ENCODE measurements around the gene ETFA.

Gene ETFA

GRCh38 chr15:76204916-76205460 is 106.3 kb downstream of the ETFA start:
- H3K9ac ChIP-seq (ENCODE audit: low read depth, low read length), result no peak overlapping the region
- no peak overlapping the region for H3K27ac ChIP-seq (ENCODE audit: low read length)
- H3K9me3 ChIP-seq (ENCODE audit: insufficient read depth, low read depth, low read length), result no peaks in the 10 kb centered on the region
- no peaks in the 10 kb centered on the region for H3K36me3 ChIP-seq (ENCODE audit: insufficient read depth, low read depth, low read length)
- no peak overlapping the region for H3K4me3 ChIP-seq (ENCODE audit: low read length)
- H3K27me3 ChIP-seq (ENCODE audit: insufficient read depth, low read length), result no peaks in the 10 kb centered on the region
- H3K4me1 ChIP-seq (ENCODE audit: insufficient read depth, low read length), result no peaks in the 10 kb centered on the region

DNA sequence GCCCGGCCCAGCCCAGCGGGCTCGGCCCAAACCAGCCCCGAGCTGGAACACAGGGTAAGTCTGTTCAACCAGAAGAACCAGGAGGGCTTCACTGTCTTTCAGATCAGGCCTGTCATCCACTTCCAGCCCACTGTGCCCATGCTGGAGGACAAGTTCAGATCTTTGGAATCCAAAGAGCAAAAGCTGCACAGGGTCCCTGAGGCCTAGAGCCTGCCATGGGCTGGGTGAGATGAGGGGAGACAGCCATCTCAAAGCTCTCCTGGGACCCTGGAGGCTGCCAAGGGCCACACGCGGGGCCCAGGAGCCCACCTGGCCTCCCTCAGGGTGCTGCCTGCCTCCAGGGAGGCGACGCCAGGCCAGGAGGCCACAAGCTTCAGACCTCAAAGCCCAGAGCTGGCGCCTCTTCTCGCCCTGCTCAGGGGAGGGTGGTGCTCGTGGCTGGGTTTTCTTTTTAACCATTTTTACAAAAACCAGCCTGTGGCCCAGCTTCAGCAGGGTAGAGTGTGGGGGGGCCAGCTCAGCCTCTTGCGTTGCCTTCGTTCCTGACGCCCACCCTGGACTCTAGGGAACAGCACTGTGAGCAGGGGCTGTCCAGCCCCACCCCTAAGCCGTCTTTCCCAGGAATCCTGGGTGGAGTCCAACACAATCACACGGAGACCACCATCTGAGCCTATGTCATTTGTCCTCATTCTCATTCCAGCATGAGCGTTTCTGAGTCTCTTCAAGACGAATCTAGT is 107.0 kb downstream of the ETFA start:
- Histone ChIP-seq H3K9ac (ENCODE audit: low read depth, low read length) (no peak overlapping the region), H3K27me3 (ENCODE audit: insufficient read depth, low read length) (no peaks in the 10 kb centered on the region), H3K36me3 (ENCODE audit: insufficient read depth, low read depth, low read length) (no peaks in the 10 kb centered on the region), H3K4me3 (ENCODE audit: low read length) (no peak overlapping the region), H3K27ac (ENCODE audit: low read length) (no peak overlapping the region), H3K4me1 (ENCODE audit: insufficient read depth, low read length) (no peaks in the 10 kb centered on the region), H3K9me3 (ENCODE audit: insufficient read depth, low read depth, low read length) (no peaks in the 10 kb centered on the region)

DNA sequence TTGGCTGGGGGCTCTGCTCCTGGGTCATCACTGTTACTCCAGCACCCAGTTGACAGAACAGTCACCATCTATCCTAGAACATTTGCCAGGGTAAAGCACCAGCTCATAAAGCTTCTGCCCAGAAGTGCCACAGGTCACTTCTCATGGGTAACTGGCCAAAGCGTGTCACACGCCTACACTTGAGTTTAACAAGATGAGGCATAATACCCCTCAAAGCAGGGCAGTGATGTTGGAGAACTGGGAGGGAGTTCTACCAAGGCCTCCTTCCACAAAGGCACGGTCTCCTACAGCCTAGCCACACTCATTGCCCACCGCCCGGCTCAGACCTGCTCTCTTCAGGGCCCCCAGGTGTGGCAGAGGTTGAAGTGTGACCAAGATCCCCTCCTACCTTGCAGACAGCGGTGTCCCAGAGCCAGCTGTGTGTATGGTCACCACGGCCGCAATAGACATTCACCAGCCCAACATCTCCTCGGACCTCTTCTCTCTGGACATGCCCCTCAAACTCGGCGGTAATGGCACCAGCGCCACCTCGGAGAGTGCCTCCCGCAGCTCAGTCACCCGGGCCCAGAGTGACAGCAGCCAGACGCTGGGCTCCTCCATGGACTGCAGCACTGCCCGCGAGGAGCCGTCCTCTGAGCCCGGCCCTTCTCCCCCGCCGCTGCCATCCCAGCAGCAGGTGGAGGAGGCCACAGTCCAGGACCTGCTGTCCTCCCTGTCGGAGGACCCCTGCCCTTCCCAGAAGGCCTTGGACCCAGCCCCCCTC is 107.7 kb downstream of the ETFA start:
- Histone ChIP-seq H3K4me3 (ENCODE audit: low read length) (no peak overlapping the region), H3K27me3 (ENCODE audit: insufficient read depth, low read length) (no peaks in the 10 kb centered on the region), H3K4me1 (ENCODE audit: insufficient read depth, low read length) (no peaks in the 10 kb centered on the region), H3K27ac (ENCODE audit: low read length) (no peak overlapping the region), H3K36me3 (ENCODE audit: insufficient read depth, low read depth, low read length) (no peaks in the 10 kb centered on the region), H3K9ac (ENCODE audit: low read depth, low read length) (no peak overlapping the region), H3K9me3 (ENCODE audit: insufficient read depth, low read depth, low read length) (no peaks in the 10 kb centered on the region)

DNA sequence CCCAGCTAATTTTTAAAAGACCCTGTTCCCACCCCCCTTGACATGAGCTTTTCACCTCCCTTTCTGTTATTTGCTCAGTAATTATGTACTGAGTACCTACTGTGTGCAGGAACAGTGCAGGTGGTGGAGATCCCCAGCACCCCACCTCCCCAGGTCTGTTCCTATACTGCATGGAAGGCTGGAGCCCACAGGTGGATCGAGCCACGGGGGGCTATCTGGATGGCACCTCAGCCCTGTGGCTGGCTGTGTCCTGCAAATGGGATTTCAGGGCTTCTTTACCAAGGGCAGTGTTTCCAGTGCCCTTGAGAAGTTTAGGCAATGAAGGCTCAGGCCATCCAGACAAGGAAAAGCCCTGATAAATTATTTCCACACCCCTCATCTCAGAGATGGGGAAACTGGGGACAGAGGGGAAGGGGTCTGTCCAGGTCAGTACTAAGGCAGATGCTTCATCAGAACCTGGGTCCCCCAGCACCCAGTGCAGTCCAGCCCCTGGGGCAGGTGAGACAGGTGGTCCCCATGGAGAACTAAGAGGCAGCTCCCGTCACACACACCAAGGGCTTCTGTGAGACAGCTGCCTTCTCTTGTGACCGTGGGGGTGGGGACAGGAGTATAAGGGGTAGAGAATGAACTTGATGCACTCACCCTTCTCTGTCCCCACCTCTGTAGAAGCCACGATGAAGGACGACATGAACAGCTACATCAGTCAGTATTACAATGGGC is 109.6 kb downstream of the ETFA start:
- H3K36me3 ChIP-seq (ENCODE audit: insufficient read depth, low read depth, low read length), result no peaks in the 10 kb centered on the region
- no peak overlapping the region for H3K9ac ChIP-seq (ENCODE audit: low read depth, low read length)
- H3K9me3 ChIP-seq (ENCODE audit: insufficient read depth, low read depth, low read length), result no peaks in the 10 kb centered on the region
- H3K4me1 ChIP-seq (ENCODE audit: insufficient read depth, low read length), result no peaks in the 10 kb centered on the region
- H3K4me3 ChIP-seq (ENCODE audit: low read length), result no peak overlapping the region
- no peaks in the 10 kb centered on the region for H3K27me3 ChIP-seq (ENCODE audit: insufficient read depth, low read length)
- no peak overlapping the region for H3K27ac ChIP-seq (ENCODE audit: low read length)

GRCh38 chr15:76200641-76201105 is 110.6 kb downstream of the ETFA start:
- Histone ChIP-seq H3K27ac (ENCODE audit: low read length) (no peak overlapping the region), H3K9me3 (ENCODE audit: insufficient read depth, low read depth, low read length) (no peaks in the 10 kb centered on the region), H3K27me3 (ENCODE audit: insufficient read depth, low read length) (no peaks in the 10 kb centered on the region), H3K36me3 (ENCODE audit: insufficient read depth, low read depth, low read length) (no peaks in the 10 kb centered on the region), H3K4me1 (ENCODE audit: insufficient read depth, low read length) (no peaks in the 10 kb centered on the region), H3K4me3 (ENCODE audit: low read length) (no peak overlapping the region), H3K9ac (ENCODE audit: low read depth, low read length) (no peak overlapping the region)

DNA sequence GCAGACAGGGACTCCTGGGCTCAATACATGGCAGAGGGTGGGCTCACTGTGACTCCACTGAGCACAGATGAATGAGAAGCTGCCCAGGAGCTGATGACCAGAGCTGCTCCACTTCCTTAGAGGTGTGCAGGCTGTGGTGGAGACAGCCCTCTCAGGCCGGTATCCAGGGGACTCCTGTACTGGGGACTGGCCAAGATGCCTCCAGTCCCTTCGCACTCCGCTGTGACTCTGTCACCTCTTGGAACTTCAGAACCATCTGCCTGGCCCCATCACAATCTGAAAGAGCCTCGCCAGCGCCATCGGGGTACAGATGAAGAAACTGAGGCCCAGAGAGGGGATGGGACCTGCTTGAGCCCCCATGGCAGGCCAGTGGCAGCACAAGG is 111.2 kb downstream of the ETFA start:
- Histone ChIP-seq H3K27ac (ENCODE audit: low read length) (no peak overlapping the region), H3K27me3 (ENCODE audit: insufficient read depth, low read length) (no peaks in the 10 kb centered on the region), H3K36me3 (ENCODE audit: insufficient read depth, low read depth, low read length) (no peaks in the 10 kb centered on the region), H3K4me1 (ENCODE audit: insufficient read depth, low read length) (no peaks in the 10 kb centered on the region), H3K9me3 (ENCODE audit: insufficient read depth, low read depth, low read length) (no peaks in the 10 kb centered on the region), H3K4me3 (ENCODE audit: low read length) (no peak overlapping the region), H3K9ac (ENCODE audit: low read depth, low read length) (no peak overlapping the region)

DNA sequence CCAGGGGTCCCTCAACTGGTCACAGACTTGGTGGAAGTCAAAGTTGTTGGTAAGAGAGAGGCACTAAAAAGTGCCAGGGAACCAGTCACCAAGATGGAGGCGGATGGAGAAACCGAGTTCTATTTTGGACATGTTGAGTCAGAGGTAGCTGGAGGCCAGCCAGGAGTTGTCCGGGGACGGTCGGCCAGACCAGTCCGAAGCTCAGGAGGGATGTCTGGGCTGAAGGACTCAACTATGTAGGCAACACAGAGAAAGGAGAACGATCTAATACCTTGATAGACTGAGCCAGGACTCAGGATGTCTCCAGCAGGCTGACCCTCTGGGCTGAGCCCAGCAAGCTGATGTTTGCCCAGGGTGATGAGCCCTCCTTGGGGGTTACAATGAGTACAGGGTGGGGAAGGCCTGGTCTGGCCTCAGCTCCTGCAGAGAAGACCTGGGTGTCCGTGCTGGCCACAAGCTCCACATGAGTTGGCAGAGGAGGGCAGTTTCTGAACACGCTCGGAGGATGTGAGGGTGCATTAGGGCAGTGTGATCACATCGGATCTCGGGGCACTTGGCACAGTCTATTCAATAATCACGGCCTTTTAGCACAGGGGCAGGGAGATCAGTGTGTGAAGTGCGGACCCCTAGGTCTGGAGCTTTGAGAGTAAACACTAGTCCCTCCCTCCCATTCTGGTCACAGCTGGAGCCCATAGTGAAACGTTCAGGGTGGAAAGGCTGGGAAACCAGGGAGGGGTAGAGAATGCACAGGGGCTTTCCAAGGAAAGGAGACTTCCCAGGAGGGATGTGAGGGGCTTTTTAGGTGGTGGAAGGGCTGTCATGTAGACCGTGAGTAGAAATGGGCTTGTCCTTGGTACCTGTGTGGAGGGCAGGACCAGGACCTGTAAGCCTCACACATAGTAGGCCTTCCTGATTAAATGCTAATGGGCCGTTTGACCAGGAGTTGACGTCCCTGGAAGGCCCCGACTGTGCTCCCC is 111.9 kb downstream of the ETFA start:
- no peak overlapping the region for H3K4me3 ChIP-seq (ENCODE audit: low read length)
- no peak overlapping the region for H3K9ac ChIP-seq (ENCODE audit: low read depth, low read length)
- H3K27ac ChIP-seq (ENCODE audit: low read length), result no peak overlapping the region
- H3K27me3 ChIP-seq (ENCODE audit: insufficient read depth, low read length), result no peaks in the 10 kb centered on the region
- H3K36me3 ChIP-seq (ENCODE audit: insufficient read depth, low read depth, low read length), result no peaks in the 10 kb centered on the region
- no peaks in the 10 kb centered on the region for H3K4me1 ChIP-seq (ENCODE audit: insufficient read depth, low read length)
- H3K9me3 ChIP-seq (ENCODE audit: insufficient read depth, low read depth, low read length), result no peaks in the 10 kb centered on the region

DNA sequence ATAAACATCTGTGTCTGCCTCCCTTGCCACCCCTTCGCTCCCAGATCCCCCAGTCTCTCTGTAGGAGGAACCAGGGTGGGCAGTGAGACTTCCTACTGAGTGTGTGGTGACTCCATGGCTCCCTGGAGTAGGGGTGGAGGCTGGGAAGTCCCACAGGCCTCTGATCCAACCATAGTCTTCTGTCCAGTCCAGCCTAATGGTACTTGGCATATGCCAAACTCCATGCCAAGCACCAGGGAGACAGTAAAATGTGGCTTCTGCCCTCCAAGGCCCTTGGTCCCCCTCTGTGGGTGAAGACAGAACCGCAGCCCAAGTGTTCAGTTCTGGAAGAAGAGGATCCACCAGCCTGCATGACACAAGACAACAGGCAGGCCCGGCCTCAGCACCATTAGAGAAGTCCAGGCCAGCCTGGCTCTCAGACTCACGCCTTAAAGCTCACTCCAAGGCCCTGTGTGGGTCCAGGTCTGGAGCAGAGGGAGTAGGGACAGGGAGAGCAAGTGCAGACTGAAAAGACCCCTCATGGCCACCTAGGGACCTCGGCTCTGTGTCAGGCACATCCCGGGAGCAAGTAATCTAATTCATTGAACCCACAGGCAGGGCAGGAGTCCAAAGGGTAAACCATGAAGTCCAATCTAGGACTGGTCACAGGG is 112.7 kb downstream of the ETFA start:
- Histone ChIP-seq H3K36me3 (ENCODE audit: insufficient read depth, low read depth, low read length) (no peaks in the 10 kb centered on the region), H3K4me3 (ENCODE audit: low read length) (no peak overlapping the region), H3K27me3 (ENCODE audit: insufficient read depth, low read length) (no peaks in the 10 kb centered on the region), H3K9ac (ENCODE audit: low read depth, low read length) (no peak overlapping the region), H3K4me1 (ENCODE audit: insufficient read depth, low read length) (no peaks in the 10 kb centered on the region), H3K9me3 (ENCODE audit: insufficient read depth, low read depth, low read length) (no peaks in the 10 kb centered on the region), H3K27ac (ENCODE audit: low read length) (no peak overlapping the region)

GRCh38 chr15:76197703-76198455 is 113.4 kb downstream of the ETFA start:
- no peak overlapping the region for H3K27ac ChIP-seq (ENCODE audit: low read length)

More at GRCh38 chr15:76197703-76198455, 113.4 kb downstream of the ETFA start:
- Histone ChIP-seq H3K9me3 (ENCODE audit: insufficient read depth, low read depth, low read length) (no peaks in the 10 kb centered on the region), H3K36me3 (ENCODE audit: insufficient read depth, low read depth, low read length) (no peaks in the 10 kb centered on the region), H3K27me3 (ENCODE audit: insufficient read depth, low read length) (no peaks in the 10 kb centered on the region), H3K9ac (ENCODE audit: low read depth, low read length) (no peak overlapping the region), H3K4me1 (ENCODE audit: insufficient read depth, low read length) (no peaks in the 10 kb centered on the region), H3K4me3 (ENCODE audit: low read length) (no peak overlapping the region)
